ENCODE measurements around the gene AHNAK.
A peak's percentile ranks its signal among the peaks of the same experiment; 100 is the strongest.

AHNAK gene

DNA sequence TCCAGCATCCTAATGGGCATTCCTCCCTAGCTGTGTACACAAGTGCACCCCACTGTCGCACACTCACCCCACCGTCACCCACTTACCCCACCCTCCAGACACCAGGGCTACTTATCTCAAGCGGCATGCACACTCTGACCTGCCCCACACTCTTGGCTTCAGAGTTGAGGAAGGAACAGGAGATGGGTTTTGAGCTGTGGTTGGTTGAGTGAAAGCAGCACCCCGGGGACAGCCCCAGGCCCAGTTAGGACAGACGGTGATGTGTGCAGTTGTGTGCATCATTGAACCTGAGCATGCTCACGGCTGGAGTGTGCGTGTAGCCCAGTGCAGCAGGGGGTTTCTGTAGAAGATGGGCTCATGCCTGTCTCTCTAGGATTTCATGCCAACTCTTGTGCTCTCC lies 32.5 kb downstream of the AHNAK start (continued):
- TF ChIP-seq KLF16 (tag by site-specific recombination; IDR thresholded peaks at IDR 0.05), result no peak
- no peak for TF ChIP-seq ZNF274 (IDR thresholded peaks at IDR 0.05; ENCODE audit: low read length)
- TF ChIP-seq ZNF274 (tag by site-specific recombination; IDR thresholded peaks at IDR 0.05; ENCODE audit: borderline replicate concordance), result no peak
- TF ChIP-seq ZNF626 (tag by site-specific recombination; IDR thresholded peaks at IDR 0.05), result no peak
- TF ChIP-seq ZNF112 (tag by site-specific recombination; IDR thresholded peaks at IDR 0.05), result no peak

DNA sequence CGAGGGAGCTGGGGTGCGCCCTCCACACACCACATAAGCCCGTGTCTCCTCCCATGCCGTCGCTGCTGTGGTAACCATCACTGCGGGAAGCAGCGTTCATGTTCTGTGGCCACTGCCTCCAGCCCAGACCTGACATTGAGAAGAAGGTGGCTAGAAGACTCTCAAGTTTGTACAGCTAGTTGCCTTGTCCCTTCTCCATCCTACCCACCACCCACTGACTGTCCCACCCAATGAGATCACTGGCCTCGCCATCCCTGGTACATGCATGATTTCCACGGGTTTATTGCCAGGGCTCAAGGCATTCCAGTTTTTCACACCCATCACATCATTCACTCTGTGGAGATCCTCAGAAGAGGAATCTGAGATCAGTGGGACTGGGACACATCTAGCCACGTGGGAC lies 33.0 kb downstream of the AHNAK start:
- ChIA-PET POLR2A (no interaction called here), CTCF (interaction anchor here (2.1 kb wide), 1 partner anchor 29 kb away, joined by 11 read pairs; no protein-coding TSS in a partner anchor)
- Histone ChIP-seq H3K9me3 (ENCODE audit: control insufficient read depth, insufficient read depth, low read depth, low read length) (no peaks in the 10 kb centered on the region), H3K4me1 (ENCODE audit: control insufficient read depth, insufficient read depth, low read length) (no peaks in the 10 kb centered on the region), H3K27ac (ENCODE audit: extremely low read depth, low read depth, low read length) (no peak overlapping the region), H3K4me3 (ENCODE audit: low read depth, low read length) (no peak overlapping the region), H3K36me3 (ENCODE audit: control insufficient read depth in 2 of 2, insufficient read depth in 1 of 2, low read length in 2 of 2) (no peaks in the 10 kb centered on the region)
- peak; percentile 33; the same call in 1 of the 2 replicates for TF ChIP-seq ZFHX2 (tag by site-specific recombination; conservative IDR thresholded peaks at IDR 0.05)
- TF ChIP-seq, protein P1, sequence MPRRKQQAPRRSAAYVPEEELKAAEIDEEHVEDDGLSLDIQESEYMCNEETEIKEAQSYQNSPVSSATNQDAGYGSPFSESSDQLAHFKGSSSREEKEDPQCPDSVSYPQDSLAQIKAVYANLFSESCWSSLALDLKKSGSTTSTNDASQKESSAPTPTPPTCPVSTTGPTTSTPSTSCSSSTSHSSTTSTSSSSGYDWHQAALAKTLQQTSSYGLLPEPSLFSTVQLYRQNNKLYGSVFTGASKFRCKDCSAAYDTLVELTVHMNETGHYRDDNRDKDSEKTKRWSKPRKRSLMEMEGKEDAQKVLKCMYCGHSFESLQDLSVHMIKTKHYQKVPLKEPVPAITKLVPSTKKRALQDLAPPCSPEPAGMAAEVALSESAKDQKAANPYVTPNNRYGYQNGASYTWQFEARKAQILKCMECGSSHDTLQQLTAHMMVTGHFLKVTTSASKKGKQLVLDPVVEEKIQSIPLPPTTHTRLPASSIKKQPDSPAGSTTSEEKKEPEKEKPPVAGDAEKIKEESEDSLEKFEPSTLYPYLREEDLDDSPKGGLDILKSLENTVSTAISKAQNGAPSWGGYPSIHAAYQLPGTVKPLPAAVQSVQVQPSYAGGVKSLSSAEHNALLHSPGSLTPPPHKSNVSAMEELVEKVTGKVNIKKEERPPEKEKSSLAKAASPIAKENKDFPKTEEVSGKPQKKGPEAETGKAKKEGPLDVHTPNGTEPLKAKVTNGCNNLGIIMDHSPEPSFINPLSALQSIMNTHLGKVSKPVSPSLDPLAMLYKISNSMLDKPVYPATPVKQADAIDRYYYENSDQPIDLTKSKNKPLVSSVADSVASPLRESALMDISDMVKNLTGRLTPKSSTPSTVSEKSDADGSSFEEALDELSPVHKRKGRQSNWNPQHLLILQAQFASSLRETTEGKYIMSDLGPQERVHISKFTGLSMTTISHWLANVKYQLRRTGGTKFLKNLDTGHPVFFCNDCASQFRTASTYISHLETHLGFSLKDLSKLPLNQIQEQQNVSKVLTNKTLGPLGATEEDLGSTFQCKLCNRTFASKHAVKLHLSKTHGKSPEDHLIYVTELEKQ (tag by site-specific recombination; IDR thresholded peaks at IDR 0.05; ENCODE audit: borderline replicate concordance), result no peak

DNA sequence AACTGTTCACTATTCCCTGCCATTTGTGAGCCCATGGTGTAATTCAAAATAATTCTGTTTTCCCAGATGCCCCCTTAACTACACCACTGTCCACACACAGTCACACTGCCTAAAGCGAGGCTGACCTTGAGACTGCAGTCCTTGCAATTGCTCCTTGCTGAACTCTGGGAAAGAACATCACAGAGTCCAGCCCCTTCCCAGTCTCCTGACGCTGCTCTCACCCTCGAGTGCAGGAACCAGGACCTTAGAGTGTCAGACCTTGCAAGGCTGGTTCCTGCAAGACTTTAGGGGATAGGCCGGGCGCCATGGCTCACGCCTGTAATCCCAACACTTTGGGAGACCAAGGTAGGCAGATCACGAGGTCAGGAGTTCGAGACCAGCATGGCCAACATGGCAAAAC lies 33.6 kb downstream of the AHNAK start:
- H3K4me3 ChIP-seq (ENCODE audit: low read depth, low read length), result no peak overlapping the region
- CTCF ChIA-PET, result no interaction called here
- H3K9me3 ChIP-seq (ENCODE audit: control insufficient read depth, insufficient read depth, low read depth, low read length), result no peaks in the 10 kb centered on the region
- POLR2A ChIA-PET, result no interaction called here
- no peaks in the 10 kb centered on the region for H3K36me3 ChIP-seq (ENCODE audit: control insufficient read depth in 2 of 2, insufficient read depth in 1 of 2, low read length in 2 of 2)
- no peak overlapping the region for H3K27ac ChIP-seq (ENCODE audit: extremely low read depth, low read depth, low read length)
- TF ChIP-seq ZNF37A (tag by site-specific recombination; IDR thresholded peaks at IDR 0.05) (no peak), ZNF548 (tag by site-specific recombination; IDR thresholded peaks at IDR 0.05) (no peak), GLIS2 (tag by site-specific recombination; IDR thresholded peaks at IDR 0.05) (no peak), ZBTB48 (tag by site-specific recombination; IDR thresholded peaks at IDR 0.05) (no peak), ZNF175 (tag by site-specific recombination; IDR thresholded peaks at IDR 0.05) (no peak)
- TF ChIP-seq, protein P2, sequence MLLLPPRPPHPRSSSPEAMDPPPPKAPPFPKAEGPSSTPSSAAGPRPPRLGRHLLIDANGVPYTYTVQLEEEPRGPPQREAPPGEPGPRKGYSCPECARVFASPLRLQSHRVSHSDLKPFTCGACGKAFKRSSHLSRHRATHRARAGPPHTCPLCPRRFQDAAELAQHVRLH (tag by site-specific recombination; IDR thresholded peaks at IDR 0.05), result no peak
- H3K4me1 ChIP-seq (ENCODE audit: control insufficient read depth, insufficient read depth, low read length), result no peaks in the 10 kb centered on the region

DNA sequence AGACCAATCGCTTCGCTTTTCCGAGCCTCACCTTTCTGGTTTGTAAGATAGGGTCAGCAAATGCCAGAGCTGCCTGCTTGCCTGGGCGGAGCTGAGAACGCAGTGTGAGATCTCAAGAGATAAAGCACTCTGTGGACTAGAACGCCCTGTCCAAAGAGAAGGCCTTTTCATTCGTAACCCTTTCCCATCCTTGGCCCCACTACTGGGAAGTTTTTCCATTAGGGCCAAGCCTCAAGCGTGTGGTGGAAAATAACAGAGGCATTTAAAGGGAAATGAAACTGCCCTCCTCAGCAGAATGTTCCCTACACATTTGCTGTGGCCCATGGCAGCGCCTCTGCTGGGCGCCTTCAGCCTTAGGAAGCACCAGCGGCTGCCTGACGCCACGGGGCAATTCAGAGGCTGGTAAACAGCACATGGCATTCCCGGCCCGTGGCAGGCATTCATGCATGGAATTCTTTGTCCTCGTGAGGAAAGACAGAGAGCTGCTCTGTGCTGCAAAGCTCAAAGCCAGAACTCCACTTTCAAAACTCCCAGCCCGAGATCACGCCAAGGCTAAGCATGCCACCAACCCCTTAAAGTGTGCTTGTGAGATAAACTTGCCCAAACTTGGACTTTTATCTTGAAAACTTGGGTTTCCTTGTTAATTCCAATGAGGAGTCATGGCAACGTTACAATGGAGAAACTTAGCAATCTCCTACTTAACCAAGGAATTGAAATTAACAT lies 38.1 kb downstream of the AHNAK start:
- Histone ChIP-seq H3K36me3 (ENCODE audit: control insufficient read depth in 2 of 2, insufficient read depth in 1 of 2, low read length in 2 of 2) (no peaks in the 10 kb centered on the region), H3K27ac (ENCODE audit: extremely low read depth, low read depth, low read length) (no peak overlapping the region), H3K9me3 (ENCODE audit: control insufficient read depth, insufficient read depth, low read depth, low read length) (no peaks in the 10 kb centered on the region), H3K4me3 (ENCODE audit: low read depth, low read length) (no peak overlapping the region), H3K4me1 (ENCODE audit: control insufficient read depth, insufficient read depth, low read length) (no peaks in the 10 kb centered on the region)
- CTCF ChIA-PET, result interaction anchor here (0.7 to 3.1 kb wide), 5 partner anchors 8 to 162 kb away, joined by 3 to 15 read pairs (median 5); no protein-coding TSS in a partner anchor
- TF ChIP-seq ZBTB20 (tag by site-specific recombination; IDR thresholded peaks at IDR 0.05), result no peak
- TF ChIP-seq MYNN (tag by site-specific recombination; IDR thresholded peaks at IDR 0.05; ENCODE audit: borderline replicate concordance), result peak; percentile 80
- POLR2A ChIA-PET, result interaction anchor here (0.6 to 1.0 kb wide), 3 partner anchors 31 to 131 kb away, joined by 3 to 4 read pairs (median 3); no protein-coding TSS in a partner anchor

Measured in HEK293 (cell line).